HG02870 (cell line): ENCODE results near the gene ARPC5.
"Not testable (repeated sequence)": the region's sequence is repeated elsewhere in the genome, so short reads cannot be mapped to it uniquely, and the experiment has no call there.

ENCODE experiments used
- ATAC-seq: cut with Tn5 transposase; IDR thresholded peaks from one replicate; pipeline ENCODE4 v1.9.1; 2021; ENCODE audit warnings: mild to moderate bottlenecking, moderate library complexity; ENCODE audit not compliant: unreplicated experiment

Gene ARPC5

DNA sequence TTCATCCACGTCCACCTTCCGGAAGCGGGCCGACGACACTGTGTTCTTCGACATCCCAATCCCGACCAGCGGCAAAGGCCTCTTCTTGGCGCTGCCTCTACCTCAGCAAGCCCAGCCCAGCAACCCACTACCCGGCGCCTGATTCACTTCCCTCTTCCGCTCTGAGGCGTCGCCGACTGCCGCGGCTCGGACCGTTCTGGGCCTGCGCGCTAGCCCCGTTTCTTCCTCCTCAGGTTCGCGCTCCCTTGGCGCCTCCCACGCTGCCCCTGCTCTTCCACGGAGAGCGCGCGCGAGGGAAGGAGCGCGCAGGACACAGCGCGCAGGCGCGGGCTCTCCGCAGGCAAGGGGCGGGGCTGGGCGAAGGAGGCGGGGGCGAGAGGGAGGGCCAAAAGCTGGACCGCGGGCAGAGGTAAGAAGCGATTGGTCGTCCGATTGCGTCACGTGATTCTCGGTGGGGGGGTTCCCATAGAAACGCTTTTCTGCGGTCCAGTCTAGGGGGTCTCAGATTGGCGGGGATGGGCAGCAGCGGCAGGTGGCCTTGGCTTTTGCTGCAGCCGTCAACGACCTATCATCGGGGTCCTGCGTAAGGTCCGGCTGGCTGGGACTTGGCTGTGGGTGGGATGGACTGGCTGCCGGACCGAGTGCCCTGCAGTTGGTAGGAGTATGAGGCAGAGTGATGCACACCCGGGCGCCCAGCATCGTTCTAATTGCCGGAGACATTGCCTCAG is at the start of gene ARPC5:
TSS of gene ARPC5 (minus strand) at position 178 of the 728 bp plus-strand sequence. CDS start at position 54, 124 bp downstream.
- ATAC-seq, result peak; percentile 81

DNA sequence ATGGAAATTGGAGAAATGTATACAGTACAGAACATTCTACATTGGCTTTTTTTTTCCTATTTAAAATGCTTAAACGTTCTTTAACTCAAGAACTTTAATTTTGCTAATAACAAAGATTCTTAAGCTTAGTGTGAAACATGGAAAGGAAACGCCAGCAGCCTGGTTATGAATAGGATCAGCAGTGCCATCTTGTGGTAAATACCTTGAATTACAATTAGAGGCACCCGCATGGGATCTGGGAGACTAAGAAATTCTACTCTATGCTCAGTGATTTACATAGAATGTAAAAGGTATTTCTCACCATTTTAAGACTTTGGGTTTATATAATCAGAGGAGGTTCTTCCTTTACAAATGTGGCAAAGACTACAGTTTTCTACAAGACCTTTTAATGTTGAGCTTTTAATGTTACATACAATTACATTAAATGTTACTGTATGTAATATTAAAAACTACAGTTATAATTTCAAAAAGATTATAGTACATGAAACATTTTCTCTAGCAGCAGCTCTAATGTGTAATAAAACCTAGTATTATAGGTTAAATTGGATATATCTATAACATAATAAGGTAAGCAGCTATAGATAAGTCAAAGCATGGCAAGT is 49.6 kb upstream of the ARPC5 start:
- no peak for ATAC-seq

DNA sequence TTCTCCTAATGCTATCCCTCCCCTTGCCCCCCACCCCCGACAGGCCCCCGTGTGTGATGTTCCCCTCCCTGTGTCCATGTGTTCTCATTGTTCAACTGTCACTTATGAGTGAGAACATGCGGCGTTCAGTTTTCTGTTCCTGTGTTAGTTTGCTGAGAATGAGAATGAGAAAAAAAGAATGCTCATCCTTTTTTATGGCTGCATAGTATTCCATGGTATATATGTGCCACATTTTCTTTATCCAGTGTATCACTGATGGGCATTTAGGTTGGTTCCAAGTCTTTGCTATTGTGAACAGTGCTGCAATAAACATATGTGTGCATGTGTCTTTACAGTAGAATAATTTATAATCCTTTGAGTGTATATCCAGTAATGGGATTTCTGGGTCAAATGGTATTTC is 43.8 kb upstream of the ARPC5 start:
- ATAC-seq, result not testable (repeated sequence)

DNA sequence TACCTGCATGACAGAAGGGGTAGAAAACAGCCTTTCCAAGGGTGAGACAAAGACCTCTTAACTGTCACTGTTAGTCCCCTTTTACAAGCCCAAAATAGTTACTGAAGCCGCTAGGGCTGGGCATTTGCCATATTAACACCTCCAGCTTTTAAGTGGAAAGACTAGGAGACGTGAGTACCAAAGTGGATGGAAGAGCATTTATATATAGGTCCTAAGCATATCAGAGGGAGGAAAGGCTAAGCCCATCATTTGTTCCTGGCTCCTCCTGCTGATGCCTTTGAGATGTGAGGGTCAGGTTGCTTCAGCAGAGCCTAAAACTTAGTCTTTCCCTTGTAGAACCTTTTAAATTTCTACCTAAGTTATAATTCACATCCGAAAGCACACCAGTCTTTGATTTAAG is 43.2 kb upstream of the ARPC5 start:
- ATAC-seq, result no peak

DNA sequence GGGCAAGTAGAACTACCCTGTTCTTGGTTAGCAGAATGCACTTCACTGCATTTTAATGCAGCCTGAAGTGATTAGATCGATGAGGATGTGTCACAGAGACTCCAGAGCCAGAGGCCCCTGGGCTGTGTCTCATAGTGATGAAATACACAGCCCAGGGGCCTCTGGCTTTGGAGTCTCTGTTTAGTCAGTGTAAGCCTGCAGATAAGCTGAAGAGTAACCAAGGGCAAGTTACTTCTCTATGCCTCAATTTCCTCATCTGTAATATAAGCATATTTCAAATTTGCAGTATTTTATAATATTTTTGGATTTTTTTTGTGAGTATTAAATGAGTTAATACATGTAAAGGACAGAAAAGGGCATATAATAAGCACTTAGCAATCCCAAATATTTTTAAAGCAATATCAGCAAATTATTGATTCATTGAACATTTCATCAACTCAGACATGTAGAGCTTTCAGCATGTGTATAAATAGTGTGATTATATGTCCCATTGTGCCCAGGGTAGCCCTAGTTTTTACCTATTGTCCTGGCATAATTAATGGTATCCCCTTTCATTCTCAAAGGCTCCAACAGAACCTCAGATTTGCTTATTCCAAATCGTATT is 41.1 kb upstream of the ARPC5 start:
- ATAC-seq, result no peak

DNA sequence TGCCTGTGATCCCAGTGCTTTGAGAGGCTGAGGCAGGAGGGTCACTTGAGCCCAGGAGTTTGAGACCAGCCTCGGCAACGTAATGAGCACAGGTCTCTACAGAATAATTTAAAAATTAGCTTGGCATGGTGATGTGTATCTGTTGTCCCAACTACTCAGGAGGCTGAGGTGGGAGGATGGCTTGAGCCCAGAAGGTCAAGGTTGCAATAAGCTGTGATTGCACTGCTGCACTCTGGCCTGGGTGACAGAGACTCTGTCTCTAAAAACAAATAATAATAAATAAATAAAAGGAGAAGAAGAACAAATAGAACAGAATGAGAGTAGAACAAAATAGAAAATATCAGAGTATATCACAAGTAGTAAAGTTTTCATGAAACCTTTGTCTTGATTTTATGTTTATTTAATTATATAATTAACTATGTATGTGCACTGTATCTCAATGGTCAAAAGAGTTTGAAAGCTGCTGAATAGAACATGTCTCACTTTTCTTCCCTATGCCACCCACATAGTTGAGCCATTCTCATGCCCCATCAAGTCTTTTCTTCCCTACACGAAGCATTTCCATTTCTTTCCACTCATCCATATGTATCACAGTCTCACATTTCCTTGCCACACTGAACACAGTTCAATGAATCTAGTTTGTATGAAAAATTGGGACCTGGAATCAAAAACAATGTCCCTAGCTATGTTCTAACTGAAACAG is 40.5 kb upstream of the ARPC5 start:
- no peak for ATAC-seq

DNA sequence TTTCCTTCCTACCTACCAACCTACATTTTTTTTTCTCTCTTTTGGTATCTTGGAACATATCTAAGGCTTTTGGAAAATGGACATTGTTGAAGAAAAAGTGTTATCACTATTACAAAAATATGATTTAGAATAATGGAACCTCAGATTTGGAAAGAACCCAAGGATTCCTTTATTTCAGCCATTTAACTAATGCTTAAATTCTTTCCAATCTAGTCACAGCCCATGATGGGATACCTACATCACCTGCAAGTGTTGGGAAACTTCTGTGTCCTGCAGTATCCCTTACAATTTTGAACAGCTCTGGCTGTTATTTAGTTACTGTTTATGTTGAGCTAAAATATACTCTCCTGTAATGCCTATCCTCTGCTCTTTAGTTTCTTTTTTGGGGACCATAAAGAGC is 39.8 kb upstream of the ARPC5 start:
- no peak for ATAC-seq

DNA sequence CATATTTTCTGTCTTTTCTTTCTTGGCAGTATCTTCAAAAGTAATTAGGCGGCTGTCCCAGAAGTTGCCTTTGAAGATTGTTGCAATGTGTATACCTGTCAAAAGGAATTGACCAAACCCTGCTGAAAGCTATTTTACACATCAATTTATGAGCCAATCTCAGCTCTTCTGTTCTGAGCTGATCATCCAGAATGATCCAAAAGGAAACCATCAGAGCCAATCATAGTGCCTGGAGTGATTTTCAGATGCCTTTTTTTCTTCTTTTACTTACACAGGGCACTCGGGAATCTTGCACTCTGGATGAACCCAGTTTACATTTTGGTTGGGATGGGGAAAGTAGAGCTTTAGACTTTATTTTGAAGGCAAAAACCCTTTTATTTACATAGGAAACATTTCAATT is 39.3 kb upstream of the ARPC5 start:
- no peak for ATAC-seq

DNA sequence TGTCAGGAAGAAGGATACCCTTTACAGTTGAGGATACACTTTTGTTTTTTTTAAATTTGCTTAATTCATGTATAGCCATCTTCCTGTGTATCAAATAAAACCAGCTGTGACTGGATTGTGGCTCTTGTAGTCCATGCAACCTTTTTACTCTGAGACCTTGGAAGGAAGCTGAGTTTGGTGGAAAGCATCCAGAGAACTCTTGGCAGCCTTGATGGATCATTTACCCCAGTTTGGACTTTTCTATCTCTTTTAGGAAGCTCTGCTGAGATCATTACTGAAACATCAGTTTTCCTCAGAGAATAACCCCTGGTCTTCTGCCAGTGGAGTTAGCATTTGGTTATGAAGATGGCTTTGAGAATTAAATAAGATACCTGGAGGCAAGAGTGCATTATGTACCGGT is 38.8 kb upstream of the ARPC5 start:
- ATAC-seq, result no peak

DNA sequence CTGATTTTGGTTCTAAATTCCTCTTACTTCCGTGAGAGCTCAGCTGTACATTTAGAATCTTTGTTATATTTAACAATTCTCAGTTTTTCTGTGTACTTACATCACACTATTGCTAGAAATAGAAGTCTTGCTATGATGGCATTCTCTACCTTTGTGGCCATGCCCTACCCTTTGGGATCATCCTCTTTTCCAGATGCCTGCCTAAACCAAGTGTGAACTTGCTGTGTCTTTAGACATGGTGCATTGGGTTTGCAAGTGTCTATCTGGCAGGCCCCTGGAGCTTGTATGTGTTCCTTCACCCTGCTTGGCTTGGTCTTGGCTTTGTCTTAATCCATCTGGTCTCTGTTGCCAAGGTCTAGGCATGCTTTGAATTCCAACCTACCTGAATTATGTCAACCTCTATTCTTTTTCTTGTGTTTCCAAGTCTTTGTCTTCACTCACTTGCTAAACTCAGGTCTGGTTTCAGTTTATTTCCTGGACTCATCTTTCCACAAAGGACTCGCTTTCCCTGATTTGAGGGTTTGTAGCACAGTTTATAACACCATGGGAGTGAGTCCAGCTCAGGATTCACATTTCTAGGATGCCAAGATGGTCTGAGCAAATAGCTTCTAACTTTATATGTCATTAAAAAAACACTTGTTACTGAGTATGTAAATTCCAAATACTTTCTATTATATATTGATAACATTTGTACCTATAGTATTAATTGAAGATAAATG is 38.2 kb upstream of the ARPC5 start:
- no peak for ATAC-seq

DNA sequence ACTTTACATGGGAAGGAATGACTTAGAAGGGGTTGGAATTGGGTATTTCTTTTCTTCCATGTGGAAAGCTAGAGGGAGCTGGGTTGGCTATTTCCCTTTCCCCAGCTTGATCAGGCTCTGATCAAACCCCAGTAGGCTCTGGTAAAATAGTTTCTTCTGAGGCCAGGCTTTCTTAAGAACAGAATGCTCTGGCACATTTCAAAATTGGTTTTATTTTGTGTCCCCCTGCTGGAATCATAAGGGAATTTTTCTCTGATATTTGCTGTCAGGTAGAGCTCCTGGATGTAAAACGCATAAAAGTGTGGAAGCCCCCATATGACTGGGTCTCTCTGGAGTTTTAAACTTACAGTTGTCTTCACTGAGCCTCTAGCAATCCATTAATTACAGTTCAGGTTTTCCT is 34.6 kb upstream of the ARPC5 start:
- no peak for ATAC-seq

DNA sequence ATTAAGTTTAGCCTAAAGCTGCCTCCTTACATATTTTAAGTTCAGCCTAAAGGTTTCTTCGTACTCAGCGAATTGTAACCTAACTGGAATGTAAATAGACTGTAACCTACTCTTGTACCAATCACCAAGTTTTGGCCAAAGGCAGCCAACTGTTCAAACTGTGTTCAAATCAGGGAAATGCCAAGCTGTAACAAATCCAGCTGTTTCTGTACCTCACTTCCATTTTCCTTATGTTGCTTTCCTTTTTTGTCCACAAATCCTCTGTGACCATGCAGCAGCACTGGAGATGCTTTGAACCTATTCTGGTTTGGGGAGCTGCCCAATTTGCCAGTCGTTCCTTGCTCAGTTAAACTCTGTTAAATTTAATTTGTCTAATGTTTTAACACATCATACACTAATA is 20.8 kb upstream of the ARPC5 start:
- no peak for ATAC-seq

DNA sequence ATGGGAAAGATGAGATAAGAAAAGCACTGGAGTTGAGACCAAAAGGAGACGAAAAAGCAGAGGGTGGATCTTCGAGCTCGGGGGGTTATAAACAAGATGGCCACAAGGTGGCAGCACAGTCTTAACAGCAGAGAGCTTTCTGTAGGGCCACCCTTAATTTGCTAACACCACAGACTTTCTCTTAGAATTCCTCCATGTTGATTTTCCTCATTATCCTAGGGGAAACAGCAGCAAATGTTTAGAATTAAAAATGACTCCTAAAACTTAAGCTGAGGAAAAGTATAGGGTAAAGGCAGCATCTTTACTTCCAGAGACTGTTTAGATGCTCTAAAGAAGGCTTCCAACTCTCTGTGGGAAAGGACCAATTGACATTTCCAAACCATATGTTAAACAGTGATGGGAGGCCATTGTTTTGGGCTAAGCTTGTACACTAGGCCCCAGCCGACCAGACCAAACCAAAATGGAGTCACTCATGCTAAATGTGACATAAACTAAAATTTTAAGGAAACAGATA is 20.0 kb upstream of the ARPC5 start:
- no peak for ATAC-seq

DNA sequence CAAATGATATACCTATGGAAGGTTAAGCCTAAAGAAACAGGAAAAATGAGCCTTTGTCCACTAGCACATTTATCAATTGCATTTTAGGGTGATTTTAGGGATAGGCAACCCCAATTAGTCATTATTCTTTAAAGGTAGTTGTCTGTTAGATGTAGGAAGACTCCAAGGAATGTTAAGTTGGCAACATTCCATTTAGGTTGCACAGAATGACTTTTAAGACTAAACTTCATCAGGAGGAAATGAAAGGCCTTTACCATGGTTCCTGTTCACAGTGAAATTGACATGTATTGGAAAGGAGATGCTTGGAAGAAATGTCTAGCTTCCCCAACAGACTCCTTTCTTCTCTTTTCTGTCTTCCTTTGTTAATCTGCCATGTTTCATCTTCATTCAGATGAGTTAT is 19.1 kb upstream of the ARPC5 start:
- no peak for ATAC-seq

DNA sequence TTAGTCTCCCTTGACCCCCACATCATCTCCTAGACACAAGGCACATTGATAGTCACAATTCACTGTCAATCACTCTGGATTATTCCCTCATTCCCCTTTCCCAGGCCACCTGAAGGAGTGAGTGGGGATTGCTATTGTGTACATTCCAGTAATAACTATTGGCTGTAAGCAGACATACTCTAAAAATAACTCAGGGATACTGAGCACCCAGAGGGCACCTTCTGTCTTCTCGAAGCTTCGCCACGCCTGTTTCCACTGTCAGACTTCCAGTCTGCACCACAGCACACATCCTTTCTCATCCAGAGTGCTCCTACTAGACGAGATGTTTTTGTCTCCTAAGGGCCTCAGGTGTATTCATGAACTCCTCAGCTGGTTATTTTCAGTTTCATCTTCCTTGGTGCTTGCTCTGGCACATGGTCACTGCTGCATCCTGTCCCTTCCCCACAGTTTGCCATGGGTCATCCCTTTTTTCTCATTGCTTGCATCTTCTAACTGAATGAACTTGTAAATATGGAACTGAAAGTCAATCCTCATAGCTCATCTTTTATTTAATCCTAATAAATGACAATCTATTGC is 18.4 kb upstream of the ARPC5 start:
- ATAC-seq, result no peak

DNA sequence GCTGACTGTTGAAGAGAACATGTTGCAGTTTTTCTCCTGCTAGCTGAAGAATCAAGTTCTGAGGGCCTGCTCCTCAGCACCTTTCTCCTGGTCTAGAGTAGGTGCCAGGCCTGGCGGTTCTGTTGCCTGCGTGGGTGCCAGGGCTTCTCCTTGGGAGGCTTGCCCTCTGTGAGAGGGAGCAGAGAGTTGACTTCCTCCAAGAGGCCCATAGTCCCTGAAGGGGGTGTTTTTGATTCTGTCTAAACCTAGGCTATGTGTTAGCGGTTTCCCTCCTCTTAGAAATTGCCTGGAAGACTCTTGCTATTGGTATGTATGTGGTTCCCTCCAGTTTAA is 17.8 kb upstream of the ARPC5 start:
- no peak for ATAC-seq

DNA sequence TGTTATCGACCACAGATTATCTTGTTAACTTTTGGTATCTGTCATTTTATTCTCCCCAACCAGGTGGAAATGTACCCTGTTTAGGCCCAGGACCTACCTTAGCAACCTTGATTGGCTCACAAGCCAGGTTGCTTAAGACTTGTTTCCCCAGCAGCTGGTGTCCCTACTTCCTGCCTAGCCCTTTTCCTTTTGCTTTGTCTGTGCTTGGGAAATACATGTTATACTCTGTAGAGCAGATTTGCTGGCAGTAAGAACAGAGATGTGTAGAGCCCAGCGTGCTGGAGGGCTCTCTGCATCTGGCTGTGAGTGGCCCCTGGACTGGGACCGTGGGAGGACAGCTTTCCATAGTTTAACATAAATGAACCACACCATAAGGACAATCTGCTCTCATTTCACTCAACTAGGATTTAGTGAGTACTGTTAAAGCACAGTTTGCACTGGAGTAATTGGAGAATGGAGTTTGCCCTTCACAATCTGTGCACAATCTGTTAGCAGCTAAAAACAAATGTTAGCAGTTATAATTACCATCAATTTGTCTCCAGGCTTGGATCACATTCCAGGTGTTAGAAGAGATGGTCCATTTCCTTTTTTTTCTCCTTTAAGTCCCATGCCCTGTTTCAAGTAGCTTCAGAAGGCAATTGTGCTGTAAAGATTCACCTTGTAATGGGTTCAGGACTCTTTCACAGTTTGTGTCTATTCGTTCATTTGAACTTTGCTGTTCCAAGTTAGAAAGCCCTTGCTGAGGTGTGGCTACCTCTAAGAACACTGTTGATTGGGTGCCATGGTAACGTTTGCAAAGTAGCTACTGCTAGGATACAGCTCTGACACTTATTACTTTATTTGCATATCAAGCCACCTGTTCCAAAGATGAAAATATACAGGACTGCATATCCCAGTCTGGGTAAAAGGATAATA is 17.2 kb upstream of the ARPC5 start, which contains the start of gene APOBEC4:
TSS of gene APOBEC4 (minus strand) at position 770 of the 915 bp plus-strand sequence. CDS start 4,535 bp downstream, outside the sequence.
- ATAC-seq, result peak; percentile 29

DNA sequence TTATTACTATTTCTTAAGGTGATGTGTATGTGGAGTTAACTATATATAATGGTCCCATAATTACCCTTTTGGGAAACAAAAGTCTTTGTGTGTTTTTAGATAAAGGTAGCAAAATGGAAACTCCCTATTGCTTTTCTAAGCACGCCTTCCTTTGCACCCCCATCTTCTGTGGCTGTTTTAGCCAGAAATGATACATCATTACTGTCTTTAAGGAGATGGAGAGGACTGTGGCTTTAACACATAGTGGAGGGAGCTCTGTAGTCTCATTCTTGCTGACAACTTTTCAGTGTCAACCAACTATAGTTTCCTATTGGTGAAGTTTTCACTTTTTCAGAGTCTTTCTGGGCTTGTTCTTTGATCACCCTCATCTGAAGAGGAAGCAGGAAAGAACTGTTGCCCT is 16.5 kb upstream of the ARPC5 start:
- ATAC-seq, result peak; percentile 62

DNA sequence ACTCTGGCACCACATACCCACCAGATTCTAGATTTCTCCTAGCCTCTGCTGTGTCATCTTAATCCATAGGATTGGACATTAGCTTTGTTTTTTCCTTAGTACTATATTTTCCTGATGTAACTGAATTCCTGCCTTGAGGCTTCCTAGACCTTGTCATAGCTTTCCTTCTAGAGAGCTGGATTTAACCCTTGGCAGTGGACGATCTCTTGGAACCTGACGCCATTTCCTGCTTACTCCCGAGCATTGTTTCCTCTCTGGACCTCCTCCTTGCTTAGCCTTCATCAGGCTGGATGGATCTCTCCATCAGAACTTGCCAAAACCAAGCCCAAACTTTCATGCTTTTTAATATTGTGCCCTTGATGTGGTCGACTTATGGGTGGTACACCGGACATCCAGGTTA is 16.0 kb upstream of the ARPC5 start:
- ATAC-seq, result no peak

DNA sequence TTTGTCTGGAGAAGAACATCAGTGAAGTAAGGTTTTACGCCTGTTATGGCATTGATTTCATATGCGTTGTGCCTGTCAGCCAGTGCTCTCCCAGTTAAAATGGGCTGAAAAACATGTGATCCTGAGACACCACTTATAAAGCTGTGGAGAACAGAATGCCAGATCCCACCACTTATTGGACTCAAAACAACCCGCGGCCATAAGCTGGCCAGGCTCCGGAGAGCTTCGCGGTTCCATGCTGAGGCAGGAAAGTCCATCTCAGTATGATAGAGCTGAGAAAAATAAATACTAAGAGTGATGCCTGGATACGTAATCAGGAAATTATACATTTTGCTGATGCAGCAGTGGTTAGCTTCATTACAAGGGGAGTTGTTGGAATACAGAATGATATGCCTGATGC is 12.5 kb upstream of the ARPC5 start:
- ATAC-seq, result no peak
